Esophagus muscularis mucosa (tissue), 3 donors: Measurements from ENCODE around the gene RBBP6.

Experiments
- CTCF ChIP-seq, 3 experiments: fragments of 200-600 bp in 2 of 3; fragments of 450-650 bp in 1 of 3; sonication (generic) in 2 of 3; IDR thresholded peaks; one replicate each; pipeline ENCODE4 v1.5.1; 2017 to 2019; ENCODE audit warnings: antibody characterized with exemption in 3 of 3, mild to moderate bottlenecking in 2 of 3, moderate library complexity in 1 of 3
- EP300 ChIP-seq: sonication (generic); formaldehyde crosslinking; IDR thresholded peaks from one replicate; pipeline ENCODE4 v1.6.1; 2017; ENCODE audit warnings: antibody characterized with exemption

GRCh38 chr16:24562811-24563210 lies 23.4 kb downstream of the RBBP6 start:
- TF ChIP-seq CTCF (IDR thresholded peaks at IDR 0.05) (no peak), EP300 (no peak)
